K562 (cell line): ENCODE results near the gene ZNF408. TPM values are rescaled to one million over a fixed set of nuclear protein-coding genes. Genes with fewer than 3 reads are reported as not detected.
A peak's percentile ranks its signal among the peaks of the same experiment; 100 is the strongest.
"Not testable (repeated sequence)": the region's sequence is repeated elsewhere in the genome, so short reads cannot be mapped to it uniquely, and the experiment has no call there.

ENCODE experiments used
- ATAC-seq: fragments of 200-7000 bp; cut with Tn5 transposase; 3 replicates; pipeline ENCODE4 v1.9.1; 2020; ENCODE audit warnings: moderate library complexity
- BruUV-seq: library from RNA; stranded (reverse); fragments of 400-500 nt; replicated peaks from 2 replicates; lab custom pipeline; 2021; lab: Mats Ljungman, UMichigan
- CTCF ChIA-PET: fragments of 300-600 bp; formaldehyde crosslinking; extraction: SDS; loops from one replicate; lab custom pipeline; 2021; ENCODE audit warnings: low intra/inter-chr PET ratio; lab: Yijun Ruan, JAX
- POLR2A ChIA-PET: fragments of 300-600, 350-650 bp; sonication (Branson Sonifier 250); formaldehyde crosslinking; extraction: SDS; loops from one replicate; lab custom pipeline; 2021; ENCODE audit warnings: antibody characterized with exemption, inconsistent platforms; lab: Yijun Ruan, JAX
- DNase-seq, 4 experiments: peaks; one replicate each; pipeline versions ENCODE4 v3.0.0 to v3.0.0-alpha.2; 2011 to 2018; ENCODE audit warnings: low spot score in 3 of 4, mixed read lengths in 3 of 4; ENCODE audit errors: extremely low read depth in 1 of 4
- FAIRE-seq: peaks from 2 replicates; lab custom pipeline; 2011; peaks lifted over from hg19 to GRCh38; lab: Jason Lieb, UNC
- H2AFZ ChIP-seq: 2 replicates; pipeline ENCODE4 v1.6.0; 2011; ENCODE audit warnings: low read depth, low read length, control low read depth, inconsistent platforms
- H3K27ac ChIP-seq: fragments of 200-600 bp; 3 replicates; pipeline ENCODE4 v1.8.0; 2011; ENCODE audit warnings: low read depth, mild to moderate bottlenecking, control low read depth, inconsistent platforms, low read length, moderate library complexity, mixed read lengths; ENCODE audit errors: extremely low read depth
- H3K27me3 ChIP-seq, 2 experiments: fragments of 300-600 bp in 1 of 2; 2 replicates in 1 of 2; 3 replicates in 1 of 2; pipeline versions ENCODE4 v1.6.0 to v1.8.0; 2011; ENCODE audit warnings: inconsistent platforms in 2 of 2, low read length in 2 of 2, mild to moderate bottlenecking in 1 of 2, mixed read lengths in 1 of 2, moderate library complexity in 1 of 2; ENCODE audit not compliant: control insufficient read depth in 2 of 2, insufficient read depth in 2 of 2
- H3K36me3 ChIP-seq: fragments of 300-600 bp; 3 replicates; pipeline ENCODE4 v1.8.0; 2011; ENCODE audit warnings: mild to moderate bottlenecking, low read length, inconsistent platforms; ENCODE audit not compliant: control insufficient read depth, insufficient read depth
- H3K4me1 ChIP-seq, 2 experiments: fragments of 200-600 bp in 1 of 2; replicated peaks in 1 of 2; 2 replicates in 1 of 2; 3 replicates in 1 of 2; pipeline versions ENCODE4 v1.5.1 to v1.8.0; 2011; ENCODE audit warnings: inconsistent platforms in 2 of 2, low read length in 2 of 2, mild to moderate bottlenecking in 1 of 2, mixed read lengths in 1 of 2, moderate library complexity in 1 of 2; ENCODE audit not compliant: control insufficient read depth in 2 of 2, insufficient read depth in 2 of 2
- H3K4me2 ChIP-seq: 2 replicates; pipeline ENCODE4 v1.6.1; 2011; ENCODE audit warnings: low read length, control low read depth, inconsistent platforms, mixed read lengths; ENCODE audit not compliant: insufficient read depth
- H3K4me3 ChIP-seq: fragments of 200-600 bp; sonication (generic), shearing (Covaris generic); 2 replicates; pipeline ENCODE4 v1.5.1; 2016; ENCODE audit warnings: control low read depth, inconsistent platforms
- H3K79me2 ChIP-seq: fragments of 200-600 bp; 3 replicates; pipeline ENCODE4 v1.8.0; 2011; ENCODE audit warnings: low read length, inconsistent platforms; ENCODE audit not compliant: control insufficient read depth, insufficient read depth
- H3K9ac ChIP-seq, 2 experiments: 2 replicates each; pipeline versions ENCODE4 v1.6.0 to v1.6.1; 2011; ENCODE audit warnings: low read depth in 2 of 2, low read length in 2 of 2, control low read depth in 1 of 2, inconsistent platforms in 1 of 2, mild to moderate bottlenecking in 1 of 2, mixed read lengths in 1 of 2; ENCODE audit not compliant: insufficient read depth in 1 of 2
- H3K9me1 ChIP-seq: one replicate; pipeline ENCODE4 v1.6.0; 2011; ENCODE audit warnings: inconsistent platforms, mild to moderate bottlenecking, low read length, moderate library complexity; ENCODE audit not compliant: control insufficient read depth, insufficient read depth
- H3K9me3 ChIP-seq: replicated peaks from 2 replicates; pipeline ENCODE4 v1.5.1; 2011; ENCODE audit warnings: low read depth, low read length, inconsistent platforms; ENCODE audit not compliant: control insufficient read depth, insufficient read depth
- H4K20me1 ChIP-seq: replicated peaks from 2 replicates; pipeline ENCODE4 v1.6.1; 2011; ENCODE audit warnings: low read length, inconsistent platforms, mixed read lengths; ENCODE audit not compliant: control insufficient read depth, insufficient read depth
- ADNP ChIP-seq: fragments of 200-800 bp; sonication (Bioruptor generic); IDR thresholded peaks from 2 replicates; pipeline ENCODE4 v1.6.1; 2016; ENCODE audit warnings: missing genetic modification characterization, missing compliant biosample characterization
- GTF2B ChIP-seq: IDR thresholded peaks from 2 replicates; pipeline ENCODE4 v1.6.1; 2011; ENCODE audit not compliant: insufficient read length; ENCODE audit errors: extremely low read depth
- HMG20B ChIP-seq: fragments of 250-450 bp; sonication (Bioruptor Pico); IDR thresholded peaks from 2 replicates; pipeline ENCODE4 v1.5.0; 2021; ENCODE audit warnings: mild to moderate bottlenecking
- HMGXB4 ChIP-seq: sonication (generic); formaldehyde crosslinking; IDR thresholded peaks from 2 replicates; pipeline ENCODE4 v1.8.1; 2023; ENCODE audit warnings: mild to moderate bottlenecking, missing genetic modification reagents
- KDM1A ChIP-seq, 2 experiments: fragments of 450-650 bp; IDR thresholded peaks; 2 replicates each; pipeline ENCODE4 v1.6.1; 2016; ENCODE audit warnings: mild to moderate bottlenecking in 2 of 2
- LARP7 ChIP-seq: fragments of 450-650 bp; IDR thresholded peaks from 2 replicates; pipeline ENCODE4 v1.6.1; 2016
- RCOR1 ChIP-seq, 2 experiments: IDR thresholded peaks; 2 replicates each; pipeline ENCODE4 v1.6.1; 2012; ENCODE audit warnings: low read depth in 2 of 2, low read length in 2 of 2, borderline replicate concordance in 1 of 2, improper control_type of control experiment in 1 of 2
- SPI1 ChIP-seq: IDR thresholded peaks from 2 replicates; pipeline ENCODE4 v1.6.1; 2011; ENCODE audit warnings: low read depth, low read length, control low read depth, borderline replicate concordance
- SRSF3 ChIP-seq: fragments of 200-400 bp; formaldehyde crosslinking; IDR thresholded peaks from 2 replicates; pipeline ENCODE4 v1.6.1; 2016; ENCODE audit warnings: mild to moderate bottlenecking, low read length, moderate library complexity; ENCODE audit not compliant: insufficient read depth
- TAF7 ChIP-seq: fragments of 450-650 bp; IDR thresholded peaks from 2 replicates; pipeline ENCODE4 v1.6.1; 2016; ENCODE audit warnings: missing genetic modification characterization, missing compliant biosample characterization
- ZFP30 ChIP-seq: fragments of 250-450 bp; sonication (Bioruptor Pico); IDR thresholded peaks from 2 replicates; pipeline ENCODE4 v1.8.0; 2022; ENCODE audit warnings: moderate library complexity, mild to moderate bottlenecking, inconsistent platforms, borderline replicate concordance
- ZKSCAN3 ChIP-seq: fragments of 250-450 bp; sonication (Bioruptor Pico); IDR thresholded peaks from 2 replicates; pipeline ENCODE4 v1.4.0; 2020
- ZNF174 ChIP-seq: fragments of 250-450 bp; sonication (Bioruptor Pico); IDR thresholded peaks from 2 replicates; pipeline ENCODE4 v1.4.0; 2020; ENCODE audit warnings: mild to moderate bottlenecking
- ZNF511 ChIP-seq: sonication (generic); formaldehyde crosslinking; IDR thresholded peaks from 2 replicates; pipeline ENCODE4 v1.8.0; 2022; ENCODE audit warnings: mild to moderate bottlenecking, missing genetic modification reagents
- WGBS: fragments of 100-300 bp; shearing (Covaris generic); methylation state at CpG from one replicate; pipeline ENCODE4 v1.1.6; 2016; ENCODE audit warnings: low coverage, mixed read lengths; ENCODE audit not compliant: insufficient coverage; ENCODE audit errors: missing lambda C conversion rate; 5-methylcytosine and 5-hydroxymethylcytosine counted together
- in situ Hi-C: fragments of 300-500 bp; cut with MboI; formaldehyde crosslinking; loops from 4 replicates; pipeline ENCODE4 v1.15.0; 2018; ENCODE audit warnings: inconsistent platforms, mixed read lengths
- intact Hi-C: fragments of 100-400 bp; cut with micrococcal nuclease; formaldehyde crosslinking; loops from 2 replicates; pipeline ENCODE4 v1.14.2; 2022
- polyA plus RNA-seq, 8 experiments: library from polyadenylated mRNA; depleted of rRNA in 4 of 8; stranded (reverse) in 5 of 8; unstranded in 3 of 8; fragments of >200 nt; fragmentation: Nextera tagmentation in 2 of 8; fragmentation: Illumina TruSeq in 1 of 8; extraction: Ambion mirVana in 2 of 8; extraction: Trizol in 1 of 8; gene quantifications; 2 replicates each; pipeline versions ENCODE4 v1.2.1 to v1.2.3, GENCODE V29; 2011 to 2014; ENCODE audit warnings: inconsistent platforms in 1 of 8, missing spikeins in 1 of 8
- total RNA-seq, 7 experiments: library from RNA; depleted of rRNA in 6 of 7; stranded (reverse); fragments of >200 nt in 6 of 7; fragmentation: Illumina TruSeq in 2 of 7; extraction: Trizol in 2 of 7; gene quantifications; 2 replicates each; pipeline versions ENCODE4 v1.2.1 to v1.2.3, GENCODE V29; 2011 to 2021; ENCODE audit warnings: low replicate concordance in 1 of 7

The ZNF408 gene
- total and polyA plus RNA-seq, 9 of the 15 experiments (the other 6 are each of a cell fraction or from before 2014, with no cell fraction given) = 0.15 to 18.4 (median 7.4) TPM

- peak in 1 of 2 experiments; percentile 55; a peak in 2 of 4 replicates for TF ChIP-seq KDM1A (IDR thresholded peaks at IDR 0.05)
- no peak for TF ChIP-seq ZNF511 (CRISPR knock-in tag)
- TF ChIP-seq RCOR1 (IDR thresholded peaks at IDR 0.05; ENCODE audit: borderline replicate concordance in 1 of 2, low read depth in 2 of 2, low read length in 2 of 2) = 0 out of 4 replicates have a peak, but pooled peaks of 1 of the 2 experiments have one; percentile 4
- no peak for TF ChIP-seq GTF2B
- no peak for TF ChIP-seq SPI1
- TF ChIP-seq ZFP30 (CRISPR knock-in tag) = no peak
- TF ChIP-seq SRSF3 = no peak
- no peak for TF ChIP-seq HMG20B (CRISPR knock-in tag)
- no peak for TF ChIP-seq ZNF174 (CRISPR knock-in tag)
- no peak for TF ChIP-seq ZKSCAN3 (CRISPR knock-in tag)
- peak; percentile 57; the same call in 1 of the 2 replicates for TF ChIP-seq ADNP (tag)
- no peak for TF ChIP-seq TAF7 (tag)
- TF ChIP-seq LARP7 = no peak
- TF ChIP-seq HMGXB4 (CRISPR knock-in tag) = no peak
These were observed 12.2 kb downstream of the ZNF408 start (continued) for GRCh38 chr11:46712874-46713576.

GRCh38 chr11:46717825-46718154 is 17.0 kb downstream of the ZNF408 start:
- intact Hi-C loops, H4K20me1 ChIP-seq, DNase-seq, H3K27ac ChIP-seq, H3K4me2 ChIP-seq, in situ Hi-C loops, H3K9me3 ChIP-seq, H3K36me3 ChIP-seq, FAIRE-seq, H3K9me1 ChIP-seq, H3K4me3 ChIP-seq, CTCF ChIA-PET, H3K79me2 ChIP-seq, ATAC-seq, BruUV-seq, H3K27me3 ChIP-seq: not testable (repeated sequence)
- POLR2A ChIA-PET = interaction anchor here (0.5 to 1.1 kb wide), 3 partner anchors 13 to 1396 kb away, joined by 3 read pairs; no protein-coding TSS in a partner anchor
- Histone ChIP-seq H3K4me1 (peaks cover 4 to 17% of the 10 kb centered on the region in 2 experiments; a peak in 4 of 5 replicates), H3K9ac (peak overlapping the region in 1 of 2 experiments; percentile 75; a peak in 1 of 4 replicates), H2AFZ (peak overlapping the region; percentile 85)
- WGBS = 89% methylated on average over 2 of the region's 2 CpGs
